SK-N-SH (cell line): ENCODE data around the gene EQTN. TPM values are rescaled to one million over a fixed set of nuclear protein-coding genes. Genes with fewer than 3 reads are reported as not detected.

Experiments used
- CTCF ChIA-PET: fragments of 300-600, 350-600 bp; formaldehyde crosslinking; extraction: SDS; loops from one replicate; lab custom pipeline; 2021; lab: Yijun Ruan, JAX
- POLR2A ChIA-PET: fragments of 350-600 bp; sonication (Branson Sonifier 250); formaldehyde crosslinking; extraction: SDS; loops from one replicate; lab custom pipeline; 2020; ENCODE audit warnings: antibody characterized with exemption, inconsistent platforms; lab: Yijun Ruan, JAX
- DNase-seq: peaks from one replicate; pipeline ENCODE4 v3.0.0; 2012
- H2AFZ ChIP-seq: fragments of 200-600 bp; sonication (generic); 2 replicates; pipeline ENCODE4 v1.8.1; 2016; ENCODE audit warnings: antibody characterized with exemption, mild to moderate bottlenecking, low read depth
- H3F3A ChIP-seq: fragments of 200-600 bp; sonication (generic); replicated peaks from 2 replicates; pipeline ENCODE3; 2016; ENCODE audit warnings: antibody characterized with exemption, mild to moderate bottlenecking; ENCODE audit not compliant: insufficient read depth
- H3K27ac ChIP-seq, 2 experiments: fragments of 200-500 bp in 1 of 2; fragments of 200-600 bp in 1 of 2; sonication (Bioruptor generic) in 1 of 2; sonication (generic), shearing (Covaris generic) in 1 of 2; 2 replicates each; pipeline versions ENCODE4 v1.5.1 to v1.6.1; 2014 to 2016; ENCODE audit warnings: low read depth in 2 of 2, inconsistent platforms in 1 of 2, low read length in 1 of 2, mild to moderate bottlenecking in 1 of 2, mixed read lengths in 1 of 2
- H3K27me3 ChIP-seq: fragments of 200-600 bp; sonication (generic), shearing (Covaris generic); 2 replicates; pipeline ENCODE4 v1.6.1; 2016; ENCODE audit warnings: mixed run types; ENCODE audit not compliant: insufficient read depth
- H3K36me3 ChIP-seq, 2 experiments: fragments of 200-500 bp in 1 of 2; fragments of 200-600 bp in 1 of 2; sonication (Bioruptor generic) in 1 of 2; sonication (generic) in 1 of 2; replicated peaks in 1 of 2; 2 replicates each; pipeline versions ENCODE3 to v1.5.1; 2014 to 2016; ENCODE audit warnings: low read length in 1 of 2, mild to moderate bottlenecking in 1 of 2; ENCODE audit not compliant: insufficient read depth in 2 of 2, control insufficient read depth in 1 of 2
- H3K4me1 ChIP-seq, 2 experiments: fragments of 200-500 bp in 1 of 2; fragments of 200-600 bp in 1 of 2; sonication (Bioruptor generic) in 1 of 2; sonication (generic), shearing (Covaris generic) in 1 of 2; 2 replicates each; pipeline versions ENCODE4 v1.5.1 to v1.6.1; 2014 to 2016; ENCODE audit warnings: low read depth in 1 of 2, low read length in 1 of 2, mixed run types in 1 of 2; ENCODE audit not compliant: insufficient read depth in 2 of 2, control insufficient read depth in 1 of 2
- H3K4me2 ChIP-seq: fragments of 200-600 bp; sonication (generic), shearing (Covaris generic); 2 replicates; pipeline ENCODE4 v1.6.1; 2017; ENCODE audit warnings: mixed run types
- H3K4me3 ChIP-seq, 2 experiments: fragments of 200-500 bp in 1 of 2; fragments of 200-600 bp in 1 of 2; sonication (Bioruptor generic) in 1 of 2; sonication (generic), shearing (Covaris generic) in 1 of 2; 2 replicates each; pipeline versions ENCODE4 v1.5.1 to v1.8.1; 2014 to 2016; ENCODE audit warnings: low read depth in 2 of 2, inconsistent platforms in 1 of 2, low read length in 1 of 2, mild to moderate bottlenecking in 1 of 2, mixed read lengths in 1 of 2, moderate library complexity in 1 of 2
- H3K79me2 ChIP-seq: fragments of 200-600 bp; sonication (generic); 2 replicates; pipeline ENCODE4 v1.8.1; 2017; ENCODE audit warnings: mild to moderate bottlenecking; ENCODE audit not compliant: insufficient read depth
- H3K9ac ChIP-seq: fragments of 200-600 bp; sonication (generic); 2 replicates; pipeline ENCODE4 v1.6.1; 2017; ENCODE audit warnings: mixed run types
- H3K9me2 ChIP-seq: fragments of 200-600 bp; sonication (generic); 2 replicates; pipeline ENCODE4 v1.6.1; 2017; ENCODE audit warnings: mixed run types
- H3K9me3 ChIP-seq: fragments of 200-600 bp; sonication (generic); 2 replicates; pipeline ENCODE4 v1.6.1; 2017; ENCODE audit warnings: mixed run types, mild to moderate bottlenecking, moderate library complexity
- H4K20me1 ChIP-seq: fragments of 200-600 bp; sonication (generic); 2 replicates; pipeline ENCODE4 v1.6.1; 2017; ENCODE audit warnings: mild to moderate bottlenecking, mixed run types; ENCODE audit not compliant: insufficient read depth
- CHD2 ChIP-seq: fragments of 150-350 bp; IDR thresholded peaks from 2 replicates; pipeline ENCODE4 v1.6.1; 2018; ENCODE audit warnings: low read length; ENCODE audit not compliant: partially characterized antibody
- ELF1 ChIP-seq: IDR thresholded peaks from 2 replicates; pipeline ENCODE4 v1.4.0; 2012
- FOSL2 ChIP-seq: IDR thresholded peaks from 2 replicates; pipeline ENCODE4 v1.4.0; 2012; ENCODE audit warnings: low read depth, mild to moderate bottlenecking, moderate library complexity, borderline replicate concordance
- GATA2 ChIP-seq: sonication (generic); formaldehyde crosslinking; IDR thresholded peaks from 2 replicates; pipeline ENCODE4 v1.5.0; 2020; ENCODE audit warnings: mild to moderate bottlenecking, missing genetic modification reagents
- IRF3 ChIP-seq: fragments of 150-350 bp; IDR thresholded peaks from 2 replicates; pipeline ENCODE4 v1.6.1; 2016; ENCODE audit warnings: mild to moderate bottlenecking, low read depth, low read length
- JUND ChIP-seq: IDR thresholded peaks from 2 replicates; pipeline ENCODE4 v1.4.0; 2012
- MAX ChIP-seq: IDR thresholded peaks from 2 replicates; pipeline ENCODE4 v1.4.0; 2012; ENCODE audit warnings: low read depth
- MEF2A ChIP-seq: IDR thresholded peaks from 2 replicates; pipeline ENCODE4 v1.4.0; 2012; ENCODE audit warnings: low read depth, borderline replicate concordance
- MXI1 ChIP-seq: IDR thresholded peaks from 2 replicates; pipeline ENCODE4 v1.6.1; 2012; ENCODE audit warnings: mild to moderate bottlenecking, low read depth, low read length, improper control_type of control experiment
- NFIC ChIP-seq: IDR thresholded peaks from 2 replicates; pipeline ENCODE4 v1.4.0; 2012; ENCODE audit warnings: borderline replicate concordance
- NRF1 ChIP-seq: IDR thresholded peaks from 2 replicates; pipeline ENCODE4 v1.6.1; 2012; ENCODE audit warnings: low read depth, mild to moderate bottlenecking, low read length
- POLR2AphosphoS5 ChIP-seq: IDR thresholded peaks from 2 replicates; pipeline ENCODE4 v1.6.1; 2012; ENCODE audit warnings: low read depth, low read length
- RFX5 ChIP-seq: IDR thresholded peaks from 2 replicates; pipeline ENCODE4 v1.6.1; 2012; ENCODE audit warnings: mild to moderate bottlenecking, improper control_type of control experiment, low read length
- SIN3A ChIP-seq: IDR thresholded peaks from 2 replicates; pipeline ENCODE4 v1.6.1; 2012; ENCODE audit warnings: low read depth, mild to moderate bottlenecking, low read length, moderate library complexity, borderline replicate concordance
- SMC3 ChIP-seq: IDR thresholded peaks from 2 replicates; pipeline ENCODE4 v1.6.1; 2012; ENCODE audit warnings: low read depth, low read length, improper control_type of control experiment
- TEAD4 ChIP-seq: IDR thresholded peaks from 2 replicates; pipeline ENCODE4 v1.4.0; 2012; ENCODE audit warnings: mild to moderate bottlenecking, borderline replicate concordance; ENCODE audit not compliant: insufficient read depth
- USF1 ChIP-seq: IDR thresholded peaks from 2 replicates; pipeline ENCODE4 v1.4.0; 2012; ENCODE audit warnings: low read depth, borderline replicate concordance
- YY1 ChIP-seq: IDR thresholded peaks from 2 replicates; pipeline ENCODE4 v1.4.0; 2012; ENCODE audit warnings: low read depth, mild to moderate bottlenecking
- WGBS: methylation state at CpG from one replicate; pipeline ENCODE4 v1.1.6; 2017; ENCODE audit warnings: low lambda C conversion rate; 5-methylcytosine and 5-hydroxymethylcytosine counted together
- polyA plus RNA-seq, 3 experiments: library from polyadenylated mRNA; depleted of rRNA; stranded (reverse); fragments of >200 nt; gene quantifications; 2 replicates each; pipeline ENCODE4 v1.2.3, GENCODE V29; 2012
- TF ChIP-seq, protein P1 (sequence below): fragments of 200-600 bp; sonication (generic); IDR thresholded peaks from 2 replicates; pipeline ENCODE4 v1.6.1; 2017; ENCODE audit warnings: antibody characterized with exemption, mild to moderate bottlenecking, moderate library complexity
- TF ChIP-seq, protein P2 (sequence below): IDR thresholded peaks from 2 replicates; pipeline ENCODE4 v1.6.1; 2012; ENCODE audit warnings: mild to moderate bottlenecking, low read depth, low read length, moderate library complexity

EQTN gene
- polyA plus RNA-seq, 1 of the 3 experiments (the other 2 are of a cell fraction) = not detected

- CTCF ChIA-PET = interaction anchor here (0.7 to 4.3 kb wide), 4 partner anchors 8 to 215 kb away, joined by 3 to 62 read pairs (median 18); no protein-coding TSS in a partner anchor
- Histone ChIP-seq H3K4me1 (peaks cover 0 to 10% of the 10 kb centered on the region in 2 experiments; a peak in 1 of 4 replicates), H3K4me2 (no peak overlapping the region), H3K36me3 (no peaks in the 10 kb centered on the region), H2AFZ (no peak overlapping the region), H3K27me3 (no peaks in the 10 kb centered on the region), H3K27ac (no peak overlapping the region), H3K9me3 (no peaks in the 10 kb centered on the region), H3K79me2 (no peaks in the 10 kb centered on the region), H3K9ac (no peak overlapping the region), H3F3A (no peaks in the 10 kb centered on the region), H4K20me1 (no peaks in the 10 kb centered on the region), H3K4me3 (no peak overlapping the region), H3K9me2 (no peaks in the 10 kb centered on the region)
- no peak for DNase-seq
- TF ChIP-seq NFIC (0 out of 2 replicates have a peak, but pooled peaks have one; percentile 8), FOSL2 (no peak)
- POLR2A ChIA-PET = no interaction called here
- WGBS = 80% methylated on average over 4 of the region's 4 CpGs
Observed at GRCh38 chr9:27331393-27331792, 34.4 kb upstream of the EQTN start.

DNA sequence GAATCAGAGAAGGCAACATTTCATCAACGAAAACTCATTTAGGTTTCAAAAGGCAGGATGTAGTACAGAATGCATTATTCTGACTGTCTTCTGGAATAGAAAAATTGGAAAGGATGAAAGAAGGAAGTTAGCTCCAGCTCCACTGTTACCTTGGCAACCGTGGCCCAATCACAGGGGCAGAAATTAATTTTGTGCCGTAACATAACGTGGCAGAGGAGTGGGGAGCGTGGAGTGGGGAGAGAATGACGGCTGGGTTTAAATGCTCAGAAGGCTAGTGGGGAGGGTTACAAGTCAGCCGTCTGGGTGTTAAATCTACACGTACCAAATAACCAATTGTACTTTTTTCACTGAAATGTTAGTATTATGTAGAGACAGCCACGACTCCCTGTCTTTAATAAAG, 32.3 kb upstream of the EQTN start:
- no peak overlapping the region for H3K9ac ChIP-seq
- no peak overlapping the region for H2AFZ ChIP-seq
- POLR2A ChIA-PET = no interaction called here
- H3K36me3 ChIP-seq = no peaks in the 10 kb centered on the region
- H3K27ac ChIP-seq = no peak overlapping the region
- no peak for DNase-seq
- H3K9me3 ChIP-seq = no peaks in the 10 kb centered on the region
- no peaks in the 10 kb centered on the region for H3K9me2 ChIP-seq
- no peak overlapping the region for H3K4me2 ChIP-seq
- no peaks in the 10 kb centered on the region for H3K79me2 ChIP-seq
- no peaks in the 10 kb centered on the region for H3F3A ChIP-seq
- no peaks in the 10 kb centered on the region for H3K27me3 ChIP-seq
- H3K4me1 ChIP-seq = peaks cover 0 to 10% of the 10 kb centered on the region in 2 experiments; a peak in 1 of 4 replicates
- H4K20me1 ChIP-seq = no peaks in the 10 kb centered on the region
- 87% methylated on average over 9 of the region's 9 CpGs for WGBS
- no peak overlapping the region for H3K4me3 ChIP-seq
- CTCF ChIA-PET = interaction anchor here (1.9 kb wide), 1 partner anchor 200 kb away, joined by 5 read pairs; the partner anchor contains the start of gene MOB3B
- TF ChIP-seq JUND (no peak), GATA2 (CRISPR knock-in tag) (no peak), MAX (no peak), SMC3 (no peak), MXI1 (no peak), USF1 (no peak), YY1 (no peak), ELF1 (no peak), RFX5 (no peak), CHD2 (no peak), TEAD4 (no peak), SIN3A (no peak), NRF1 (no peak), FOSL2 (no peak), MEF2A (no peak), IRF3 (no peak), POLR2AphosphoS5 (no peak)
- TF ChIP-seq, protein P1, sequence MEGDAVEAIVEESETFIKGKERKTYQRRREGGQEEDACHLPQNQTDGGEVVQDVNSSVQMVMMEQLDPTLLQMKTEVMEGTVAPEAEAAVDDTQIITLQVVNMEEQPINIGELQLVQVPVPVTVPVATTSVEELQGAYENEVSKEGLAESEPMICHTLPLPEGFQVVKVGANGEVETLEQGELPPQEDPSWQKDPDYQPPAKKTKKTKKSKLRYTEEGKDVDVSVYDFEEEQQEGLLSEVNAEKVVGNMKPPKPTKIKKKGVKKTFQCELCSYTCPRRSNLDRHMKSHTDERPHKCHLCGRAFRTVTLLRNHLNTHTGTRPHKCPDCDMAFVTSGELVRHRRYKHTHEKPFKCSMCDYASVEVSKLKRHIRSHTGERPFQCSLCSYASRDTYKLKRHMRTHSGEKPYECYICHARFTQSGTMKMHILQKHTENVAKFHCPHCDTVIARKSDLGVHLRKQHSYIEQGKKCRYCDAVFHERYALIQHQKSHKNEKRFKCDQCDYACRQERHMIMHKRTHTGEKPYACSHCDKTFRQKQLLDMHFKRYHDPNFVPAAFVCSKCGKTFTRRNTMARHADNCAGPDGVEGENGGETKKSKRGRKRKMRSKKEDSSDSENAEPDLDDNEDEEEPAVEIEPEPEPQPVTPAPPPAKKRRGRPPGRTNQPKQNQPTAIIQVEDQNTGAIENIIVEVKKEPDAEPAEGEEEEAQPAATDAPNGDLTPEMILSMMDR = no peak
- TF ChIP-seq, protein P2, sequence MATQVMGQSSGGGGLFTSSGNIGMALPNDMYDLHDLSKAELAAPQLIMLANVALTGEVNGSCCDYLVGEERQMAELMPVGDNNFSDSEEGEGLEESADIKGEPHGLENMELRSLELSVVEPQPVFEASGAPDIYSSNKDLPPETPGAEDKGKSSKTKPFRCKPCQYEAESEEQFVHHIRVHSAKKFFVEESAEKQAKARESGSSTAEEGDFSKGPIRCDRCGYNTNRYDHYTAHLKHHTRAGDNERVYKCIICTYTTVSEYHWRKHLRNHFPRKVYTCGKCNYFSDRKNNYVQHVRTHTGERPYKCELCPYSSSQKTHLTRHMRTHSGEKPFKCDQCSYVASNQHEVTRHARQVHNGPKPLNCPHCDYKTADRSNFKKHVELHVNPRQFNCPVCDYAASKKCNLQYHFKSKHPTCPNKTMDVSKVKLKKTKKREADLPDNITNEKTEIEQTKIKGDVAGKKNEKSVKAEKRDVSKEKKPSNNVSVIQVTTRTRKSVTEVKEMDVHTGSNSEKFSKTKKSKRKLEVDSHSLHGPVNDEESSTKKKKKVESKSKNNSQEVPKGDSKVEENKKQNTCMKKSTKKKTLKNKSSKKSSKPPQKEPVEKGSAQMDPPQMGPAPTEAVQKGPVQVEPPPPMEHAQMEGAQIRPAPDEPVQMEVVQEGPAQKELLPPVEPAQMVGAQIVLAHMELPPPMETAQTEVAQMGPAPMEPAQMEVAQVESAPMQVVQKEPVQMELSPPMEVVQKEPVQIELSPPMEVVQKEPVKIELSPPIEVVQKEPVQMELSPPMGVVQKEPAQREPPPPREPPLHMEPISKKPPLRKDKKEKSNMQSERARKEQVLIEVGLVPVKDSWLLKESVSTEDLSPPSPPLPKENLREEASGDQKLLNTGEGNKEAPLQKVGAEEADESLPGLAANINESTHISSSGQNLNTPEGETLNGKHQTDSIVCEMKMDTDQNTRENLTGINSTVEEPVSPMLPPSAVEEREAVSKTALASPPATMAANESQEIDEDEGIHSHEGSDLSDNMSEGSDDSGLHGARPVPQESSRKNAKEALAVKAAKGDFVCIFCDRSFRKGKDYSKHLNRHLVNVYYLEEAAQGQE = no peak
